Pancreas (tissue), 10 donors: ENCODE results near the gene TEX22. TPM values are rescaled to one million over a fixed set of nuclear protein-coding genes. Genes with fewer than 3 reads are reported as not detected.

ENCODE experiments used
- ATAC-seq, 4 donors: fragments of 200-7000 bp; cut with Tn5 transposase; one replicate each; pipeline versions ENCODE4 v1.8.0 to v1.9.1; 2020; ENCODE audit warnings: mild to moderate bottlenecking in 4 of 4, moderate library complexity in 4 of 4
- DNase-seq, 6 donors: peaks; one replicate each; pipeline ENCODE4 v3.0.0-alpha.2; 2020
- FAIRE-seq: peaks from 2 replicates; lab custom pipeline; 2012; peaks lifted over from hg19 to GRCh38; lab: Jason Lieb, UNC
- H3K27ac ChIP-seq, 4 donors: fragments of 200-600 bp; sonication (generic); 1 replicate in 3 of 4; 2 replicates in 1 of 4; pipeline versions ENCODE4 v1.5.0 to v1.8.0; 2020
- H3K27me3 ChIP-seq, 4 donors: fragments of 200-600 bp; one replicate each; pipeline ENCODE4 v1.8.0; 2021
- H3K36me3 ChIP-seq, 3 donors: fragments of 200-600 bp; sonication (generic) in 1 of 3; one replicate each; pipeline versions ENCODE4 v1.5.0 to v1.8.0; 2020 to 2021
- H3K4me1 ChIP-seq, 3 donors: fragments of 200-600 bp; one replicate each; pipeline ENCODE4 v1.8.0; 2021
- H3K4me3 ChIP-seq, 4 donors: fragments of 200-600 bp; sonication (generic) in 2 of 4; one replicate each; pipeline versions ENCODE4 v1.5.0 to v1.8.0; 2020 to 2021
- H3K9me3 ChIP-seq, 4 donors: fragments of 200-600 bp; one replicate each; pipeline ENCODE4 v1.8.0; 2021
- CTCF ChIP-seq, 4 donors: fragments of 200-600 bp; sonication (generic) in 3 of 4; IDR thresholded peaks; one replicate each; pipeline versions ENCODE4 v1.5.0 to v1.8.0; 2021; ENCODE audit warnings: antibody characterized with exemption in 4 of 4
- WGBS, 2 donors: extraction: QIAGEN DNeasy Blood & Tissue Kit; methylation state at CpG; one replicate each; pipeline ENCODE4 v1.1.7; 2013; 5-methylcytosine and 5-hydroxymethylcytosine counted together
- intact Hi-C, 3 donors: fragments of 100-400 bp; cut with DNase I; formaldehyde crosslinking; loops; one replicate each; pipeline versions ENCODE4 v1.11.1 to v1.14.2; 2022
- polyA plus RNA-seq, 2 donors: library from polyadenylated mRNA; stranded (reverse); fragments of 200-250 nt; gene quantifications; one replicate each; pipeline ENCODE4 v1.2.3, GENCODE V29; 2013
- total RNA-seq, 6 donors: library from RNA; stranded (reverse); fragmentation: NEBNext Ultra II Directional in 4 of 6; extraction: Animal tissue kit (Norgen Biotek cat#: 25700) in 4 of 6; gene quantifications; one replicate each; pipeline versions ENCODE4 v1.2.1 to v1.2.4, GENCODE V29; 2021 to 2023
- donor health status: healthy with polysubstance abuse.
- donor health status: DM: no; HTN: no; CAD: no; lungs with moderate emphysema.
- donor health status: DM: no; HTN: no; CAD: no.
- donor health status: control.
- donor health status: control.
- donor health status: Bipolar disorder and iron deficiency.
- donor health status: DM: yes; HTN: yes; CAD: no.
- donor health status: DM: no; HTN: no; CAD: no.
- donor health status: DM: no; HTN: no; CAD: no.
- donor health status: DM: yes; HTN: yes; CAD: no.

Gene TEX22
- total and polyA plus RNA-seq, 8 donors: 0.14 to 2.4 (median 1.1) TPM

DNA sequence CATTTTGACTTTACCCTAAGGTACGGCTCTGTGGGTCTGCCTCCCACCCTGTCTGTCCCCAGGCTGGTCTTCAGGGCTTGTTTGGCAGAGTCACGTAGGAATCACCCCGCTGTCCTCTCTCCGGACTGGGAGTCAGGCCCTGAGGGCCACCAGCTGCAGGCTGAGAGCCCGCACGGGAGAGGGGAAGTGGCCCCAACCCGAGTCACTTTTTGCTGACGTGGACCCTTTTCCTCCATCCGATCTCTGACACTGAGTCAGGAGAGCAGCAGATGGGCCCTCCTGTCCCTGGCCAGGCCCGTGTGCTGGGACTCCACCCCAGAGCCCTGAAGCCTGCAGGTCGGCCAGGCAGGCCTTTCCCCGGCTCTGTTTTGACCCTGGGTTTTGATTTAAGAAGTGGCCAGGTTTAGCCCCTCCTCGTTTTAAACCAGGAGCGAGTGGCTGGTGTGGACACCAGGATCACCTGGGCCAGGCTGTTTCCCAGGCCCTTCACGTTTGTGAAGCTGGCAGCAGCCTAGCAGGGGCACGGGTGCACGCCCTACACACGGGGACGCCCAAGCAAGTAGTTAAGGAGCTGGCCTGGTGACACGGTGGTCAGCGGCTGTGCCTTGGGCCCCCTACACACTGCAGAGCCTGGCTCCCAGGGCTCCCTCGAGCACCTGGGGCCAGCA is 12.5 kb upstream of the TEX22 start:
- Histone ChIP-seq H3K4me1 (peaks cover 0 to 9% (median 0%) of the 10 kb centered on the region in 3 donors), H3K27me3 (no peaks in the 10 kb centered on the region), H3K36me3 (peaks cover 0 to 26% (median 3%) of the 10 kb centered on the region in 3 donors), H3K9me3 (no peaks in the 10 kb centered on the region), H3K4me3 (no peak overlapping the region), H3K27ac (no peak overlapping the region)
- ATAC-seq (peak in 2 of 4 donors; percentile 8 to 15), DNase-seq (peak in 2 of 6 donors; percentile 7 to 54), FAIRE-seq (no peak)
- intact Hi-C loops: no loop called here
- no peak for TF ChIP-seq CTCF (IDR thresholded peaks at IDR 0.05)
- WGBS, 2 donors: 93 to 95% methylated on average over 22 of the region's 22 CpGs

DNA sequence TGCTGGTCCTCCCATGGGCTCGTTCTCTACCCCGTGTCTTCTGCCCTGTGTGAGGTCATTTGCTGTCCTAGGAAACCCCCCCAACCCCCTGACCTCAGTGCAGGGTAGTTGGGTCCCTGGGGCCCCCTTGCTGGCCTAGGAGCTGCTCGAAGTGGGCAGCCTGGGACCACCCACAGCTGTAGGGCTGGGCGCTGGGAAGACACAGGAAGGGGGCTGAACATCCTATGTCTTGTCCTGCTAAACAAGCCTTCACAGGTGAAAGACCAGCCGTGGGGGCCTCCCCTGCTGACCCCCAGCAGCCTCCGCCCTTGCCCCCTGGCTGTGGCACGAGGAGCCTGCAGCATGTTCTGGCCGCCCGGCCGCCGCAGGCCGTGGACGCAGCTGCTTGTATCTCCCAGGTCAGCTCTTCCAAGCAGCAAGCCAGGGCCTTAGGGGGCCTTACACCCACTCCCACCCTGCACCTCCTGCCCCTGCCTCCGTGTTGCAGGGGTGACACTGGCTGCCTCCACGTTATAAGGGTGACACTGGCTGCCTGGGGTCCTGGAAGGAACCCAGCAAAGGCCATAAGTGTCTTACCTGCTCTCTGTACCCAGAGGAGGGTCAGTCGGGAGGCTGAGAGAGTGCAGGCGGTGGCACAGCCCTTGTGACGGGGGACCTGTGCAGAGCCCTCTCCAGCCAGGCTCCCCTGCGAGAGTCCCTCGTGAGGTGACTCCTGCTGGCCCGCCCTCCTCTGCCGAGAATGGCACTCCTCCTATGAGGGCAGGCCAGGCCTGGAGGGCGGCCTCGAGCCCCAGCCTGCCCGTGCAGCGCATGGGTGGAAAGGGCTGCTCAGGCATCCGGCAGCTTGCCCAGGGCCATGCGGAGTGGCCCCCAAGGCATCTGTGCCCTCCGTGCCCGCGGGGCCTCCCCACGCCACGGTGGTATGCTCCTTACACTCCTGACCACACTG is 11.5 kb upstream of the TEX22 start:
- H3K9me3 ChIP-seq: no peaks in the 10 kb centered on the region
- no peak overlapping the region for H3K4me3 ChIP-seq
- no peak overlapping the region for H3K27ac ChIP-seq
- intact Hi-C loops: no loop called here
- peaks cover 0 to 9% (median 0%) of the 10 kb centered on the region in 3 donors for H3K4me1 ChIP-seq
- no peaks in the 10 kb centered on the region for H3K27me3 ChIP-seq
- DNase-seq (peak in 3 of 6 donors; percentile 11 to 75 (median 19)), FAIRE-seq (no peak), ATAC-seq (no peak)
- 94% methylated on average over 30 to 33 of the region's 33 CpGs for WGBS, 2 donors
- no peak for TF ChIP-seq CTCF (IDR thresholded peaks at IDR 0.05)
- peaks cover 0 to 26% (median 3%) of the 10 kb centered on the region in 3 donors for H3K36me3 ChIP-seq

- no peak overlapping the region for H3K27ac ChIP-seq
- ATAC-seq (no peak), FAIRE-seq (no peak), DNase-seq (peak in 3 of 6 donors; percentile 16 to 74 (median 31))
- 87 to 95% methylated on average over 10 of the region's 10 CpGs for WGBS, 2 donors
- peaks cover 0 to 20% (median 3%) of the 10 kb centered on the region in 3 donors for H3K36me3 ChIP-seq
- no peak for TF ChIP-seq CTCF (IDR thresholded peaks at IDR 0.05)
- intact Hi-C loops: no loop called here
- H3K4me1 ChIP-seq: peaks cover 0 to 9% (median 0%) of the 10 kb centered on the region in 3 donors
- no peaks in the 10 kb centered on the region for H3K9me3 ChIP-seq
- no peaks in the 10 kb centered on the region for H3K27me3 ChIP-seq
- H3K4me3 ChIP-seq: no peak overlapping the region
Measured at GRCh38 chr14:105387530-105387922, 10.8 kb upstream of the TEX22 start.

DNA sequence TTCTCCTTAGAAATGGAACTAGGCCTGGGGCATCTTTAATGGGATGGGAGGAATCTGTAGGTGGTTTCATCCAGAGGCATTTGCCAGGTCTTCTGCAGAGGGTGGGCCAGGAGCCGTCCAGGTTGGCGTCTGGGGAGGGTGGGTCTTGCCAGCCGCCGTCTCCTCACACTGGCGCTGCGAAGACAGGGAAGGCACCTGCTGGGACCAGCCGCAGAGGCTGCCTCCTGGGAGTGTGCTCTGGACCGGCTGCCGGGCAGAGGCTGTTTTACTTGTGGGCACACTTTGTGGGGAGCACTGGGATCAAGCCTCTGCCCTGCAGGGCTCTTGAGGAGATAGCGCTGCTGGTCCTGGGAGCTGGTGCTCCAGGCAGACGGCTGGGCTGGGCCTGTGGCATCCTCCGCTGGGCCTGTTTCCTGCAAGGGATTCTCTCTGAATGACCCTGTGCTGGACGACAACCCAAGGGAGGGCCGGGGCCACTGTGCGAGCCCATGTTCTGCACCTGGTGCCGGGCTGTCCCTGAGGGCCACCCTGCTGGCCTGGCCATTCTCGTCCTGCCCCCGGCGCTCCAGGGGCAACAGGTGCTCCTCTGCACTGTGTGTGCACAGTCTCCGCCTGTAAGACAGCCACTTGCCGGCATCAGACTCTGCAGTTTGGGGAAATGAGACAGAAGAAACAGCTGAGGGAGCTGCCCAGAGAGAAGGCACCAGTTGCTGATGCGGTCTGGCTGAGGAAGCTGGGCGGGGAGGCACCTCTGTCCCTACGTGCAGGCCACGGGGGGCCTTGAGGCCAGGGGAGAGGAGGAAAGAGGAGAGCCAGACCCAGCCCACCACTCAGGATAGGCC is 10.0 kb upstream of the TEX22 start:
- H3K9me3 ChIP-seq: no peaks in the 10 kb centered on the region
- peak in 3 of 6 donors; percentile 22 to 72 (median 26) for DNase-seq
- WGBS, 2 donors: 90 to 91% methylated on average over 25 of the region's 25 CpGs

More for the DNA sequence above, 10.0 kb upstream of the TEX22 start:
- Histone ChIP-seq H3K27ac (no peak overlapping the region), H3K27me3 (no peaks in the 10 kb centered on the region), H3K36me3 (peaks cover 0 to 15% (median 3%) of the 10 kb centered on the region in 3 donors), H3K4me3 (no peak overlapping the region), H3K4me1 (peaks cover 0 to 9% (median 0%) of the 10 kb centered on the region in 3 donors)
- ATAC-seq (peak in 2 of 4 donors; percentile 13 to 16), FAIRE-seq (no peak)
- intact Hi-C loops: no loop called here
- no peak for TF ChIP-seq CTCF (IDR thresholded peaks at IDR 0.05)
